ENCODE results near the gene SFMBT1. TPM values are rescaled to one million over a fixed set of nuclear protein-coding genes. Genes with fewer than 3 reads are reported as not detected.
A peak's percentile ranks its signal among the peaks of the same experiment; 100 is the strongest.

The SFMBT1 gene, protein sequence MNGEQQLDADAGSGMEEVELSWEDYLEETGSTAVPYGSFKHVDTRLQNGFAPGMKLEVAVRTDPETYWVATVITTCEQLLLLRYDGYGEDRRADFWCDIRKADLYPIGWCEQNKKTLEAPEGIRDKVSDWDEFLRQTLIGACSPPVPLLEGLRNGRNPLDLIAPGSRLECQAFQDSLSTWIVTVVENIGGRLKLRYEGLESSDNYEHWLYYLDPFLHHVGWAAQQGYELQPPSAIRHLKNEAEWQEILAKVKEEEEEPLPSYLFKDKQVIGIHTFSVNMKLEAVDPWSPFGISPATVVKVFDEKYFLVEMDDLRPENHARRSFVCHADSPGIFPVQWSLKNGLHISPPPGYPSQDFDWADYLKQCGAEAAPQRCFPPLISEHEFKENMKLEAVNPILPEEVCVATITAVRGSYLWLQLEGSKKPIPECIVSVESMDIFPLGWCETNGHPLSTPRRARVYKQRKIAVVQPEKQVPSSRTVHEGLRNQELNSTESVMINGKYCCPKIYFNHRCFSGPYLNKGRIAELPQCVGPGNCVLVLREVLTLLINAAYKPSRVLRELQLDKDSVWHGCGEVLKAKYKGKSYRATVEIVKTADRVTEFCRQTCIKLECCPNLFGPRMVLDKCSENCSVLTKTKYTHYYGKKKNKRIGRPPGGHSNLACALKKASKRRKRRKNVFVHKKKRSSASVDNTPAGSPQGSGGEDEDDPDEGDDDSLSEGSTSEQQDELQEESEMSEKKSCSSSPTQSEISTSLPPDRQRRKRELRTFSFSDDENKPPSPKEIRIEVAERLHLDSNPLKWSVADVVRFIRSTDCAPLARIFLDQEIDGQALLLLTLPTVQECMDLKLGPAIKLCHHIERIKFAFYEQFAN
- 10 to 100 TPM; 18.8 to 32.0 TPM for total RNA-seq
- long read RNA-seq, full-length matches to known transcripts = 2 of 33 reads
- long read RNA-seq, partial matches to known transcripts = 21 of 33 reads
- long read RNA-seq, other reads (novel, unspliced or antisense) = 10 of 33 reads

DNA sequence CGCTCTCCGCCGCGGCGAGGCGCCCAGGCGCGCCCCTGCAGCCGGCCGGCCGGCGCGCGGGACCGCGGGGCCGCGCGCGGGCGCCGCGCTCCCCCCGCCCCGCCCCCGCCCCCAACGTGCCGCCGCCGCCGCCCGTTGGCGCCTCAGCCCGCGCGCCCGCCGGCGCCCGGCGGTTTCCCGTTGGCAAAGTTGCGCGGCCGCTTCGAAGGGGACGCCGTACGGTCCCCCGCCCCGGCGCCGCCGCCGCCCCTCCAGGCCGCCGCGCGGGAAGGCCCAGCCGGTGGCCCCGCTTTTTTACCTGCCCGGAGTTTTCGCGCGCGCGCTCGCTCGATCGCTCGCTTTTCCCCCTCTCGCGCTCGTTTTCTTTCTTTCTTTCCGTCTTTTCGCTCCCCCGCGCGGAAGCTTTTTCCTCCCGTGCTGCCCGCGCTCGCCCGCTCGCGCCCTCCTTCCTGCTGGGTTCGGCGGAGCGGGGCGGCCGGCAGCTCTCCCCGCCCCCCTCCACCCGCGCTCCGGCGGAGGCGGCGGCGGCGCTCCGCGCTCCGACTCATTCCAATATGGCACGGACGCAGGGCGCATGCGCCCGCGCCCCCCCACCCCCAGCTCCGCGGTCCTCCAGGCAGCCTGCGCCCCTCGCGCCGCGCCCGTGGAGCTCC lies at the start of gene SFMBT1:
TSS of gene SFMBT1 (minus strand) at position 556 of the 653 bp plus-strand sequence. CDS start 76,945 bp downstream, outside the sequence.
- intact Hi-C loops (cut with DNase I, micrococcal nuclease) = no loop called here
- peak; percentile 73 for ATAC-seq
- DNase-seq = peak; percentile 61 to 79

DNA sequence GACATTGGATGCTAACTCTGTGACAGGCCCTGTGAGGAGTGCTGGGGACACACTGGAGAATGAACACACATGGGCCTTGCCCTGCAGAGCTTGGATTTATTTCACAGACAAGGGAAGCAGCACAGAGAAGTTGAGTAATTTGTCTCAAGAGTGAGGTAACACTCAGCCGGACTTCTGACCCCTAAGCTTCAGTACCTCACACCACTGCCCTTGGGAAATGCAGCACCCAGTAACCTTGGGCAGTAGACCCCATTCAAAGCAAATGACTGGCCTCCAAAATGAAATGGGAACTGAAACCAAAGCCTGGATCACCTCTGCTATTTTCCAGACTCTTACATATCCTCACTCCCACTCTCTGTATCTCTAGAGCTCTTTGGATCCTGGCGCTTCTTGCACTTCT lies 47.1 kb upstream of the SFMBT1 start:
- intact Hi-C loops (cut with DNase I, micrococcal nuclease) = no loop called here
- no peak for ATAC-seq
- no peak for DNase-seq

DNA sequence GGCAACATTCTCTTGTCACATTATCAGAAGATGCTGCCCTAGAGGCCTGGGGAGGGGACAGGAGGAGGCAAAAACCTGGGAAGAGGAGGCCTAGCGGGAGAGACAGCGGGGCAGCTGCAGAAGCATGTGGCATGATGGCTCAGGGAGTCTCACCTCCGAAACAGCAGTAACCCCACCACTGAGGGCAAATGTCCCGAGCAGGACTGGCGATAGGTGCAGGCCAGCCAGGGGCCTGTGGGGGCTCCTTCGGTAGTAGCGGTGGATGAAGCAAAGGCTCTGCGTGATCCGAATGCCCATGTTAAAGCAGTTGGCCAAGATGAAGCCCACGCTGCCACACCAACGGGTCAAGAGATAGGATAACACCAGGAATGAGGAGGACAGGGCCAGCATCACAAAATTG lies 46.3 kb upstream of the SFMBT1 start:
- intact Hi-C loops (cut with DNase I, micrococcal nuclease) = no loop called here
- ATAC-seq (no peak), DNase-seq (no peak)

DNA sequence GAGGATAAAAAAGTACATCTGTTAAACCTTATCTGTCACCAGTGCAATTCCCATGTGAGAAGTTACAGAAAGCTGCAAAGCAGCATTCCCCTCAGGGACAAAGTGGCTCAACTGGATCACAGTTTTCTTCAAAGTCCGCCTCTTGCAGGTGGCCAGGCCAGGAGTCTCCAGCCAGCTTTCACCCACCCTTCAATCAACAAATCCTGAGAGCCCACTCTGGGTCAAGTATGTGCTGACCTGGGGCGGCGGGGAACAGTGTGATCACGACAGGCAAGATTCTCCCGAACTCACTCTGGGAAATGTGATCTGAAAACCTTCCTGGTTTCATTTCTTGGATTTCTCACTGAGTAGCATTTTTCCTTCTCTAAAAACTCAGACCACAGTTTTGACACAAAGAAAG lies 45.1 kb upstream of the SFMBT1 start:
- ATAC-seq (no peak), DNase-seq (no peak)
- intact Hi-C loops (cut with DNase I, micrococcal nuclease) = no loop called here

DNA sequence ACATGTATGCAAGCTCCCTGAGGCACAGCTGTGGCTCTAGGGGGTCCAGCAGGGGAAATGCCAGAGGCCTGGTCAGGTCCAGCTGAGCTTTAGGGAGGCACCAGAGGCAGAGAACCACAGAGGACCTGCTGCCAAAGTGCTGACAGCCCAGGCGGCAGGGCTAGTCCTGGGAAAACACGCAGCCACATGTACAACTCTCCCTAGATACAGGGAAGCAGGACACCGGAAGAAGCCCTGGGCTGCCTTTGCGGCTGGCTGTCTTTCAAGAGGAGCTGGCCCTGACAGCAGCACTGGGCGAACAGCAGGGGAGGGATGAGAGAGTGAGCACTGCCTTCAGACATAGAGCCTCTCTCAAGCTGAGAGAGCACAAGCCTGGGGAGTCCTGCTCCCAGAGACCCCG lies 43.6 kb upstream of the SFMBT1 start:
- DNase-seq = no peak
- ATAC-seq = no peak

DNA sequence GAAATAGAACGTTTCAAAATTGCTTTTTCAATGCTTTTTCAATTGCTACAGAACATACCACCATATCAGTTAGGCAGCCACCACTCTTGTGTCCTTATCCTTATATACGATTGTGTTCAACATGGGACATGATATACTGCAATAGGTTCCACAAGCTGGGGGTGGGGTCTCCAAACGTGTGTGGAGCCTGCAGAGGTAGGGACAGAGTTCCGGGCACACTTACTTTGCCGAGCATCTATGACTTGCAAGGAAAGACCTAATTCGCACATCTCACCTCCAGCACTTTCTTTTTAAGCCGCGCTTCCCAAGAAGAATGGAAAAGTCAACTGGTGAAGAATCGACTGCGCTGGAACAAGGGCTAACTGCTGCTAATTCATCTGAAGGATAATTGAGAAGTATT lies 39.6 kb upstream of the SFMBT1 start:
- no peak for ATAC-seq
- intact Hi-C loops (cut with DNase I, micrococcal nuclease) = no loop called here
- no peak for DNase-seq

More for the DNA sequence above, 43.6 kb upstream of the SFMBT1 start:
- intact Hi-C loops (cut with DNase I, micrococcal nuclease) = no loop called here

DNA sequence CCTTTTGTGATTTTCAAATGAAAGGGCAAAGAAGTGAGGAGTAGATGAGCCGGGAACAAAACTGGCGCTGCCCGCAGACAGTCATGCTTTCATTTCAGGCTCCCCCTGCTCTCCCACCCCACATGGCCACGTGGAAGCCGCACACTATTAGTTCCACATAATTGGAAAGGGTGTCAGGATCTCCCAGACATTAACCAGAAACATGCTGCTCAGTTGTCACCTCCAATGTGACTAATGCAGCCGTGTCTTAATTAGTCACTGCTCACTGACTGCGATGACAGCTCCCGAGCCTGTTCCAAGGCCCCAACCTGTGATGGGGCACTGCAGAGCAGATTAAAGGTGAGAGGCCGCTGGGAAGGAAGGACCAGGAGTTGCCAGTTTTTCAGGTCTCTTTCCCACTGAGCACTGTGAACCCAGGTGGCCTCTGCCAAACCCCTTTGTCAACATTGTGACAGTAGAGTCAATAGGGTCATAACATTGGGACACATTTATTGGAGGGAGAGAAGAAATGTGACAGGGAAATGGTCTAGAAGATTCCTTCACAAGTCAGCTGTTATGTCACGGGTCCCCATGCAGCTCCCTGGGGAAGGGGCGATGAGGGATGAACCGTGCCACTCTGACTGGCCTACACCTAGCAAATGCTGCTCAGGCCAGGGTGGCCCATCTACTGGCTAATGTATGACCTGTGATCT lies 38.6 kb upstream of the SFMBT1 start:
- DNase-seq (no peak), ATAC-seq (peak; percentile 42)
- intact Hi-C loops (cut with DNase I, micrococcal nuclease) = no loop called here

DNA sequence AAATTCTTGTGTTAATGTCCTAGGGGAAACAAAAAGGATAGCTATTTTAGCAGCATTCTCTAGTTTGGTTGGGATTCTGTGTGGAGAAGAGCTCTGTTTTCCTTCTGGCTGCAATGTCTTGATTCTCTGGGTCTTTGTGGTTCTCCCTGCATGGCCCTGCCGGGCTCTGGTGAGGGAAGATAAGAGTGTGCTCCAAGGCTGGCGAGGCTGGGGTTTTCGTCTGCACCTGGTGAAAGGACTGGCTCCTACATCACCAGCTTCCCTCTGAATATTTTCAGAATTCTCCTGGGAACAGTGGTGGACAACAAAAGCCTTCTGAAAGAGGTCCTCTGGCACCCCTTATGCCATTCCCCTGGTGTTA lies 38.1 kb upstream of the SFMBT1 start:
- ATAC-seq (no peak), DNase-seq (no peak)
- intact Hi-C loops (cut with DNase I, micrococcal nuclease) = no loop called here

DNA sequence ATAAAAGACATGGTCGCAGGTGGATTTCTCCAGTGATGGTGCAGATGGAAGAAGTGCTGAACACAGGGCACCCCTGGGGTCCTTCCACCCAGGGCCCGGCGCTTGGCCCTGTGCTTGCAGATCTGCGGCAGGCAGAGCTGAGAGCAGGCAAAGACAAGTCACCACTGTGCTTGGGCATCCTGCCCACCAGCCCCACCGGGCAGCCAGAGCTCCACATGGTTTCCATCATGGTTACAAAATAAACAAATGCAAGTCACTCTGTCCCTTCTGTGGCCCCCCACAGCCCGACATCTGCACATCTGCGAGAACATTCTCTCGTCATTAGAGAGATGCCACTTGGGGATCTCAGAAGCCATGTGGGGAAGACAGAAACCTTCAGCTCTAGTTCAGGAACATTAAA lies 37.6 kb upstream of the SFMBT1 start:
- DNase-seq (no peak), ATAC-seq (no peak)
- intact Hi-C loops (cut with DNase I, micrococcal nuclease) = no loop called here

DNA sequence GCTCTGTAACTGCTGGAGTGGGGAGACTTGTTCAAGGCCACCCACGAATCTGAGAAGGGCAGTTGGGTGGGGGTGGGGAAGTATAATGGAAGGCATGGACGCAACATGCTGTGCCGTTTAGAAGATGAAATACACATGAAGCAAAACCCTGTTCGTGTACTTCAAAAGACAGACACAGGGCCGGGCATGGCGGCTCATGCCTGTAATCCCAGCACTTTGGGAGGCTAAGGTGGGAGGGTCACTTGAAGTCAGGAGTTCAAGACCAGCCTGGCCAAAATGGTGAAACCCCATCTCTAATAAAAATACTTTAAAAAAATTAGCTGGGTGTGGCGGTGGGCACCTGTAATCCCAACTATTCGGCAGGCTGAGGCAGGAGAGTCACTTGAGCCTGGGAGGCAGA lies 36.9 kb upstream of the SFMBT1 start:
- DNase-seq (no peak), ATAC-seq (no peak)

DNA sequence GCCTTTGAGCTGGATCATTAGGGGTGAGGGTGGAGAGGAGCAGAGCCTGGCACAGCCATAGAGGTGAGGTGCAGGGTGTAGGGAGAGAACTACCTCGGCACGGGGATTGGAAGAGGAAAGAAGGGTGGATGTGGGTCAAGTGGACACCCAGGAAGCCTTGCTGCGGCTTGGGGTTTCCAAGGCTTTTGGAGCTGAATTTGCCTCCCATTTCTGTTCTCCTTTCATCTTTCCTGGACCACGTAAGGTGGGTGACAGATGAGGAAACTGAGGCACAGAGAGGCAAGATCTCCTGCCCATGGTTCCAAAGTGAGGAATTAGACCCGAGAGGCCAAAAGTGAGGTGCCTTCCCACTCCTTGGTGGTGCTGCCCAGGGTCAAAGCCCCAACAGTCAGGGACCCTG lies 35.4 kb upstream of the SFMBT1 start:
- no peak for DNase-seq

More for the DNA sequence above, 36.9 kb upstream of the SFMBT1 start:
- intact Hi-C loops (cut with DNase I, micrococcal nuclease) = no loop called here

DNA sequence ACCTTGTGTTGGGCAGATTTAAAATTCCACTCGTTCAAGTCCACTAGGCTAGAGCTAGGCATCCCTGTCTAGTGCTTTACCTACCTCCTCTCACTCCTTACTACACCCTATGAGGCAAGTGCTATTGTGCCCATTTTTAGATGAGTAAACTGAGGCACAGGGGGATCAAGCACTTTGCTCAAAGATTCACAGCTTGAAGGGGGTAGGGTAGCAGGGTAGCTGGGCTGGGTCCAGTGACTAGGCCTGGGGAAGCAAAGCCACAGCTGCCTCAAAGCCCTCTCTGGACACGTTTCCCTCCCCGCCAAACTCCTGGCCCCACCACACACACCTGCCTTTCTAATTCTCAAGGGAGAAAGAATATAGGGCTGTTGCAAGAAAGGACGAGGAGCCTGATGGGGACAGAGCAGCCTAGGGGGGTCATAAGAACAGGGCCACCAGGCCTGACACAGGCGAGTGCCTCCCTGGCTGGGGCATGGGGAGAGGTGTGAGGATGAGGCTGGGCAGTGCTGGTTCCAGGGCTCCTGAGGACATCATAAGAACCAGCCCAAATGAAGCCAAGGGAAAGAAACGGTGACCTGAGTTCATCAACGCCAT lies 34.8 kb upstream of the SFMBT1 start:
- no peak for ATAC-seq
- DNase-seq = no peak
- intact Hi-C loops (cut with DNase I, micrococcal nuclease) = no loop called here

More for the DNA sequence above, 35.4 kb upstream of the SFMBT1 start:
- intact Hi-C loops (cut with DNase I, micrococcal nuclease) = no loop called here
- no peak for ATAC-seq

DNA sequence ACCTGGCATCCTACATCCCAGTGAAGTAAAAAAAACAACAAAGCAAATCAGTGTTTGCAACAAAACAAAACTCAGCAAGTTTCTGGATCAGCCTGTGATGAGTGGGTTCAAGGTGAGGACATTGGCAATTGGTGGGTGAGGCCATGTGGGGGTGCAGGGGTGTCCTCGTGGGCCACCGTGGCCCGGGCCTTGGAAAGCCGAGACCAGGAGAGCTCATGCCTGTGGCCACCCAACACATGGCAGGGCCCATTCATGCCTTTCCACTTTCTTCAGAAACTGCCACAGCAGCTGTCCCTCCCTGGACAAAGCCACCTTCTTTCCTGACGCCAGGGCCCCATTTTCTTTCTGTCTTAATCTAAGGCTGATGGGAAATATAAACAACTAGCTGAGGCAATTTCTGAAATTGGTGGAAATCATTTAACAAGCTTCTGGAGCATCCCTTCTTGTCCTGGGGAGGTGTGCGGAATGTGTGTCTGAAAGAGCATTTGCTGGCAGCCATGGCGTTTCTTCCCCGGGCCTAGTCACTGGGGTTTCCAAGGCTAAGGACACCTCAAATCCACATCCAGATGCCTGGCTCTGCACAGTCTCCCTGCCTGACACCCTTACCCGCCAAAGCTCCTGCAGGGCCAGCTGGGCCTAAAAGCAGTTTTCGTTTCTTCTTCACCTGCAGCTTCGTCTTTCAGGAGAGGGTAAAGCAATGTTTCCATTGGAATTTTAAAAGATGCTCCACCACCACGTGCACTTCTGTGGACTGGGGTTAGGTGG lies 34.1 kb upstream of the SFMBT1 start:
- ATAC-seq (no peak), DNase-seq (no peak)
- intact Hi-C loops (cut with DNase I, micrococcal nuclease) = loop anchor here in 1 of 2 donors (10.0 kb wide), 1 partner anchor 145 kb away; no protein-coding TSS in a partner anchor

DNA sequence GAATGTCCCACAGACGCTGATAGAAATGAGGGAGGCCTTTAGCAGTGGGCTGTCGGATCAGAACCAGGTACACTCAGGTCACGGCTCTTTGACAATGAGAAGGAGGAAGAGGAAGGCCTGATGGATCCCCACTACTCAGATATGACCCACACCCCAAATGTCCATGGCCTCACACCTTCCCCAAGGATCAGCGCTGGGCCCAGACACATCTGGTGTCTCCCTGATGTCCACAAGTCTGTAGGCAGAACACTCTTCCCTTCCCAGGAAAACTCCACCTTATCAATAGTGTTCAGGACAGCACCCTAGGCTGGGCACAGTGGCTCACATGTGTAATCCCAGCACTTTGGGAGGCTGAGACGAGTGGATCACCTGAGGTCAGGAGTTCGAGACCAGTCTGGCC lies 33.3 kb upstream of the SFMBT1 start:
- no peak for DNase-seq
- ATAC-seq = no peak
- intact Hi-C loops (cut with DNase I, micrococcal nuclease) = loop anchor here in 1 of 2 donors (10.0 kb wide), 1 partner anchor 144 kb away; no protein-coding TSS in a partner anchor

DNA sequence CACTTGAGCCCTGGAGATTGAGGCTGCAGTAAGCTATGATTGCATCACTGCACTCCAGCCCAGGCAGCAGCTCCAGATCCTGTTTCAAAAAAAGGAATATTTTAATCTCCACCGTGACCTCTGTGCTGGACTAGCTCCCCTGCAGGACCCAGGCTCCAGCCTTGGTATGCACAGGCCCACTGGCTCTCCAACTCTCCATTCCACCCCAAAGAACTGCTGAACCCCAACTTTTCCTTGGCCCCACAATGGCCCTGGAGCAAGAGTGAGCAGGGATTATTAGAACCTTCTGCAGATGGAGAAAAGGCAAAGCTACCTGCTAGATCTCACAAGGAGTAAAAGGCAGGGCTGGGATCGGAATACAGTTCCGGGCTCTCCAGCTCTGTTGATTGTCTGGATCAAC lies 32.8 kb upstream of the SFMBT1 start:
- DNase-seq (no peak), ATAC-seq (no peak)
- intact Hi-C loops (cut with DNase I, micrococcal nuclease) = loop anchor here in 1 of 2 donors (10.0 kb wide), 1 partner anchor 144 kb away; no protein-coding TSS in a partner anchor

DNA sequence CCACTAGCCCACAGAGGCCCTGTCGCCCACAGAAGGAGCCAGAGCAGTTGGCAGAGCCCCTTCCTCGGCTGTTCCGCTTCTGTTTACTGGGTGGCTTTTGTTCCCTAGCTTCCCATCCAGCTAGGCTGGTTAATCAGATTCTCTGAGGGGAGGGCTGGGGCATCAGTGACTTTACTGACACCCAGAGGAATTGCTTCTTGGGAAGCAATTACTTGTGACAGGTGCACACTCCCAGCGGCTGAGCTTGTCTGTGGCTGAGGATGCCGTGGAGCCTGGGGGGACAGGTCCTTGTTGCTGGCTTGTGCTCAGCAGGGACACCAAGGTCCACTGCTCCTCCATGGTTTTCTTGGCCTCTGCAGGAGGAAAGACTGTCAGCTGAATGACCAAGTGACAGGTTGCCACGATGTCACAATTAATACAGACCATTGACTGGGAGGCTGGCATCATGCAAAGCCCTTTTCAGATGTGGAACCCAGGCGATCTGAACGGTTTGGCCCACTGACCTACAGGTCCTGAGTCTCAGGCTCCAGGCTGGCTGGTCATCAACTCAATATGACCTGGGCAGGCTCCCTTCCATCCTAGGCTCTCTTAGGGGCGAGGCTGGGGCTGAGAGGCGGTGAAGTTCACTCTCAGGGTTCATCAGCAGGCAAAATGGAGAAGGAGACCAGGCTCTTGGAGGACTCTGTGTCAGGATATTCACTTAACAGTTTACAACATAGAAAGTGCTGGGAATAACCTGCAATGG lies 31.8 kb upstream of the SFMBT1 start:
- no peak for ATAC-seq
- no peak for DNase-seq
- intact Hi-C loops (cut with DNase I, micrococcal nuclease) = loop anchor here in 1 of 2 donors (10.0 kb wide), 1 partner anchor 143 kb away; no protein-coding TSS in a partner anchor

DNA sequence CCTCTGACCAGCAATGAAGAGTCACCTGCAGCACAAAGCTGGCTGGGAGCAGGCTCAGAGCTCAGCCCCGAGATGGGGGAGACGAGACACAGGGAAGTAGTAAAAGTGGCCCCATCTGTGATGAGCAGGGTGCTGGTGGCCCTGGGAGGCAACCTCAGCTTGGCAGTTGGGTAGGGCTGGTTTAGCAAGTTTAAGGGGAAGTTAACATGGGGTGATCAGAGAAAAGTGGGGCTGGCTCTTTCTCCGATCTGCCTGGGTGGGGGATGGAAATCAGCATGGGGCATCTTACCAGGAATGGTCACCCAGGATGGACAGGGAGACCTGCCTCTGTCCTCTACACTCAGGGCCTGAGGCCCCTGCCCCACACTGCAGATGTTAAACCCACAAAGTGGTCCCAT lies 29.9 kb upstream of the SFMBT1 start:
- DNase-seq = no peak
- no peak for ATAC-seq
- intact Hi-C loops (cut with DNase I, micrococcal nuclease) = loop anchor here in 1 of 2 donors (10.0 kb wide), 1 partner anchor 141 kb away; no protein-coding TSS in a partner anchor

Data from left colon (tissue), 2 donors.